Ammon's horn (tissue), 1 donor: ENCODE data around the gene LRRC74A.

Source experiments
- DNase-seq: peaks from one replicate; pipeline ENCODE4 v3.0.0-alpha.2; 2016; ENCODE audit warnings: low spot score

The LRRC74A gene

DNA sequence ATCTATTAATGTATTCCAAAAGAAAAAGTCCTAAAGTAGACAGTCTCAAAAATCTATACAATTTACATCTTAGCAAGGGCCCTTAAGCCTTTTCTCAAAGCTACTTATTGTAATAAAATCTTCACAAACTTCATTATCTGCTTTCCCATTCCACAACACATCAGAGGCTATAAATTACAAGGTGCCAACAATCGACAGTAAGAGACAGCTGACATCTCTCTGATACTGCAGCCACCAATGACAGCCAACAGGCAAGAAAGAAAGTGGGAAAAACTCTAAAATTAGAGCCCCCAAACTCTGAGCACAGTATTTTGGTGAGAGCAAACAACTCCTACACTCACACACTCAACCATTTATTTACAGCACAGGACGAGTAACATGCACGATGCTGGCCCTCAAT is 15.7 kb upstream of the LRRC74A start:
- DNase-seq = no peak

GRCh38 chr14:76810953-76811400 is 15.2 kb upstream of the LRRC74A start:
- DNase-seq = peak; percentile 84

DNA sequence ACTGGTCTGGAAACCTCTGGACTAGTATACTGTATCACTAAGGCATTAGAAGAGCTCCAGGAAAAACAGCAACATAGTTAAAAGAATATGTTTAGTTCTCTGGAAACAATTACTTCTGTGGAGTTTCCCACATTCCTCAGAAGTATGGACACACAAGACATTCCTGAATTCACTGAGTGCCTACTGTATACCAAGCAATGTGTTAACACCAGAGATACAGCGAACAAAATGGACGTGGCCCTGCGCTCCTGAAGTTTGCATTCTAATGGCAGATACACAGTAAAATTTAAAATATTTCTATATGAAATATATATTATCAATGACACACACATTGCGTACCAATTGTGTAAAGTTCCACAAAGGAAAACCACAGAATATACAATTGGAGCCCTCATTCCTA is 14.6 kb upstream of the LRRC74A start:
- no peak for DNase-seq

DNA sequence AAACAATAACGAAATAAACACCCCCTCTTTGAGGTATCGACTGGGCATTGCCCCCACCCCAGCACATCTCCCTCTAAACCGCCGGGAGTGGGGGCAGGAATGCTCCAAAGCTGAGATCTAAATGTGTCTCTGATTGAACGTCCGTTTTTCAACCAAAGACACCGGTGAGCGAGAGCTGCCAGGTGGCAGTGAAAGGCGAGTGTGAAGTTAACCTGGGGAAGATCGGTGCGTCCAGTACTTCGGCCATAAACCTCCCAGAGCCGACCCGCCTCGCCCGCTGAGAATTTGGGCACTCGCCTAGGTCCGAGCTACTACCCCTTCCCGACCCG is 14.2 kb upstream of the LRRC74A start:
- no peak for DNase-seq

DNA sequence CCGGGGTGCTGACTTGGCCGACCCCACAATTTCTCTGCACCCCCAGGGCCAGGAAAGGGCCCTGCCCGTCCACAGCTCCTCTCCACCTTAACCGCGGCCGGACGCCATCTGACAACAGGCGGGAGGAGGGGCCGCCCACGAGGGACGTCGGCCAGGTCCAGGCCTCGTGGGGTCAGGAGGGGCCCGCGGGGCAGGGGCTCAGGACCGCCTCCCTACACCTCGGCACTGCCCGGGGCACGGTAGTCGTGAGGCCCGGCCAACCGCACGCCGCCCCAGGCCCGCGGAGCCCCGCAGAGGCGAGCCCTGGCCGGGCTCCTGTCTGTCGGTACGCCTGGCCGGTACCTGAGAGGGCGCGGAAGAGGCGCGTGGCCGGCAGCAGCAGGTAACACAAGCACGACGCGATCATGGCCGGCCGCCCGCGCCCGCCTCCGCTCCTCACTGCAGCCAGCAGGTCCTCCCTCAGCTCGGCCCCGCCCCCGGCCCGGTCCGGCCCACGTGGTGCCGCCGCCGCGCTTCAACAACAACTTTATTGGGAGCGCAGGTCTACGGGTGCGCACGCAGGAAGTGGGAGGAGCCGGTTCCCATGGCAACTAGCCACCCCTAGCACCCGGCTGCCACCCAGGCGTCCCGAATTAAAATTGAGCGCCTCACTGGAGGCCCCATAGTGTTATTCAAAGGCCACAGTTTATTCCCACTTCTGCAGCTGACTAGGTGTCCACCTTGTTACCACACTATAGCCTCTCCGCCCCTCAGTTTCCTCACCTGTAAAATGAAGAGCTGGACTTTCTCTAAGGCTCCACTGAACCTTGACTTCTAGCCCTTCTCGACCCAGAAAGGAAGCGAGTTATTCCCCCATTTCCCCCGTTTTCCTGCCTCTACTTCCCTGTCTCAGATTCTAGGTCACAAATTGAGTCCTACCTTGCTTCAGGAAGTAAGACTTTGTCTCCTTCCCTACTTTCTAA is 13.5 kb upstream of the LRRC74A start, which contains the start of gene ANGEL1:
TSS of gene ANGEL1 (minus strand) at position 461 of the 962 bp plus-strand sequence. CDS start at position 406, 55 bp downstream.
- peak; percentile 95 for DNase-seq

DNA sequence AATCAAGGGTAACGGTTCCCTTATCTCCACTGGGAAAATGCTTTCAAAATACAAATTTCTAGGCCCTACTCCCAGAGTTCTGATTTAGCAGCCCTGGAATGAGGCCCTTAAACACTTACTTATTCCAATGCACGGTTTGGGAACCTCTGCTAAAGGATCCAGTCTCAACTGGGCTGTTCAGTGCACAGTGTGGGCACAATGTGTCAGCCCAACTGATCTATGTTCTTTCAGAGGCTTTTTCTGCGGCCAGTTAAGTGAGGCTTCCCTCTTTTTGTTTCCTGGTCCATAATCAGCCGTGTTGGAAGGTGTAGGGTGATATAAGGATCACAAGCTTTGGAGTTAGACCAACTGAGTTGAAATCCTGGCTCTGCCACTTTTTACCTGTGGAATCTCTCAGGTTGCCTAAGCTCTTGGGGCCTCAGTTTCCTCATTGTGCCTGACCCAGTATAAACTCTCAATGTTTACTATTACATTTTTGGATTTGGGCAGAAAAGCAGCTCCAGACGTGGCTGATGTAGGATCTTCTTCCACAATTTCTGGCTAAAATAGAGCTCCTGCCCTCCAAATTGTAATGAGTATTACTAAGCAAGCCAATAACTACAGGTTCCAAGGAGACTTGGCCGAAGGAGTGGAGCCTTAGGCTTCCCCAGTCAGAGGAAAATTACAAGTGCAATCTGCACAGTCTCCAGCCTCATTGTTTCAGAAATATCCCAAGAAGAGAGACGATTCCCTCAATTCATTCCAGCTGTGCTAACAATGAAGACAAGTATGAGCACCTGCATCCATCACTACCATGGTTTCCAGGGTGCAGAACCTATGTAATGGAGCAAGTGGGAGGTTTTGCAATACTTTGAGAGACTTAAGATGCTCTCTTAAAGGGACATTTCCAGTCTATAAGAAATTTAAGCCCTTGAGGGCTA is 11.2 kb upstream of the LRRC74A start:
- no peak for DNase-seq

- no peak for DNase-seq
These were observed 5.5 kb upstream of the LRRC74A start for GRCh38 chr14:76820700-76821099.

GRCh38 chr14:76827696-76828296 is 1.6 kb downstream of the LRRC74A start:
- peak; percentile 34 for DNase-seq

DNA sequence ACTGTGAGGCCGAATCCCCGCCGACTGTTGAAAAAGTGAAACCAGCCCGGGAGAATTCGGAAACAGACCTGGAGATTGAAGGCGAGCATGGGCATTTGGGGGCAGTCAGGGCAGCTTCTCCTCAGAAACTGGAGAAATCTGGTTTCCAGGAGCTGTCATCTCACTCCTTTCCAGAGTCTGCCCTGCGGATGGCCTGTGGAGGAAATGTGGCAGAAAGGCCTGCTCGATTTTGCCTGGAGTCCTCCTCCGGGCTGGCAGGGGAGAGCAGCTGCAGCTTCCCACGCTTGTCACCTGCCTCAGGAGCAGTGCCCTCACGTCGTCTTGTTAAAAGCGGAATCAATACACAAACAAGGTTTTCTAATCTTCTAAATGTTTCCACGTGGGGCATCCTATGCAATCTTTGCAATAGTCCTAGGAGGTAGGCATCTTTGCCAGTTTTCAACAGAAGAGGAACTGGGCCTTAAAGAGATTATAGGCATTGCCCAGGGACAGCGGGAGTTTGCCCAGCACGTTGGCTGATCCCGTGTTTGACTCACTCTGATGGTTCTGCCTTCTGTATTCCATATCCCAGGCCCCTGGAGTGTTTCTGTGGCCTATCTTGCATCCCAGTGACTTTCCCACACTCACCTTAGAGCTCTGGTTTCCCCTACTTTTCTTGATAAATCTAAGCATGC is 2.3 kb downstream of the LRRC74A start:
- no peak for DNase-seq

DNA sequence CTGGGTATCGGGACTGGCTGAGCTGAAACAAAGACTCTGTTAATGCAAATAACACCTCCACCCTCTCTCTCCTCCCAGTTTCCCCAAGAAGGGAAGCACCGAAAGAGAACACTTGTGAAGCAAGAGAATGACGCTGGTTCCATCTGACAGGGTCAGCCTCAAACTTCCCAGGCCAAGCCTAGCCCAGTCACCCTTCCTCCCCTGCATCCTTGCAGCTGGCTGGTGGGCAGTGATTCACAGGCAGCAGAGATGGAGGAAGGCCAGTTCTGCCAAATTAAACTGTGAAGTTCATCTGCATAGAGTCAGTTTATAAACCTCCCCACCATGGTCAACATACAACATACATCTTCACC is 2.8 kb downstream of the LRRC74A start:
- DNase-seq = peak; percentile 46

DNA sequence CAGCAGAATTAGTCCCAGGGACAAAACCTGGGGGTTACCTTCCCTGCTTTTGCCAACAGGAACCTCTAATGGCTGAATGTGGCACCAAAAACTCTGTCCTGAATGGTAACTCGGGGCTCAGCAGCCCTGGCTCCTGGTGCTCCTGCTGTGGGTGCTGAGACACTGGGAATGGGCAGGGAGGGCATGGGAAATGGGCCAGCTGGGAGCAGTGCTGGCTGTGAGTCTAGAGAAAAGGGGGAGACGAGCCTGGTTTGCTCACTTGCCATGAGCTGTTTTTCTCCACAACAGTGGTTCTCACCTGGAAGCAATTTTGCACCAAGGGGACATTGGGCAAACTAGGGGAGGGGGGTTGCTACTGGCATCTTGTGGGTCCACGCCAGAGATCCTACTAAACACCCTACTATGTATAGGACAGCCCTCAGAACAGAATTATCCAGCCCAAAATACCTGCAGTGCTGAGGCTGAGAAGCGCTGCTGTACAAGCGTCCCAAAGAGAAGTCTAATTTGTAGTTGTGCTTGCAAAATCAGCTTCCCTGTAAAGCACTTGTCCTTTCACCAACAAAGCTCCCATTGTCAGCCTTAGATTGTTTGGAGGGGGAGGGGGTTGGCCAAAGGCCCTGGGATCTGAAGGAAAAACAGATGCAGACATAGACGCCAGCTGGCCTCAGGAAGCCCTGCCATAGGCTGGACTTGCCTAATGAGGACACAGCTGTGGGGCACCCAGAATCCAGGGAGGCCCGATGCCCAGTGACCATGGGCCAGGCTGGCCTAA is 3.6 kb downstream of the LRRC74A start:
- peak; percentile 95 for DNase-seq

DNA sequence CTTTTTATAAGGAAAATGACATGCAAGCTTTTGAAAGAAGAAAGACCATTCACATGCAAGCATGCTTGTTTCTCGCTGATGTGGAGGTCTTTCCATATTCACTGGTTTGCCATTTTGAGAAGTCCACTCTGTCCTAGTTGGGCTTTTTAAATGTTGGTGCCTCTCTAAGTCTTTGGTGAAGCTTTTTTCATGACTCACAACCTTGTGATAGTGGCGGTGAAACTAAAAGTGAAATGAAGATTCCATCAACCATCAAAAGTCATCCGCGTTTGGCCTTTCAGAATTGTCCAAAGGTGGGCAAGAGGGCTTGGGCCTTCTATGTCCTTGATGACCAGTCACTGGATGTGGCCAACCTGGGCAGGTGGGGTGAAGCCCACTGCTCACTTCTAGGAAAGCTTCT is 4.3 kb downstream of the LRRC74A start:
- DNase-seq = no peak

DNA sequence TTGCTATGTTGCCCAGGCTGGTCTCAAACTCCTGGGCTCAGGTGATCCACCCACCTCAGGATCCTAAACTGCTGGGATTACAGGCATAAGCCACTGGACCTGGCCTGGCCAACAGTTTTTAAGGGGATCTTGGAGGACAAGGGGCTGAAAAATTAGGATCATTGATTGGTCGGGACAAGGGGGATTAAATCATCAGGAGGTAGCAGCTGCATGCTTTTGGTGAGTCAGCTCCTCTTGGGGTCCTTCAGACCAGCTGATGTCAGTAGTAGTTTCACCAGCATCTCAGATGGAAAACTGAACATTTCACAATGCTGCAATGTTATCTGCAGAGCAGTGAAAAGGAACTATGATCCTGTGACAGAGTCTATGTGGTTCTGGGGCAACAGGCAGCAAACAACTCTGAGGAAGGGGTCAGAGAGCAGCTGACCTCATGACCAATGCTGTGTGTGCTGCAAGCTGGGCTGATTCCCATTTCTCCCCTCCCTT is 6.3 kb downstream of the LRRC74A start:
- peak; percentile 49 for DNase-seq

DNA sequence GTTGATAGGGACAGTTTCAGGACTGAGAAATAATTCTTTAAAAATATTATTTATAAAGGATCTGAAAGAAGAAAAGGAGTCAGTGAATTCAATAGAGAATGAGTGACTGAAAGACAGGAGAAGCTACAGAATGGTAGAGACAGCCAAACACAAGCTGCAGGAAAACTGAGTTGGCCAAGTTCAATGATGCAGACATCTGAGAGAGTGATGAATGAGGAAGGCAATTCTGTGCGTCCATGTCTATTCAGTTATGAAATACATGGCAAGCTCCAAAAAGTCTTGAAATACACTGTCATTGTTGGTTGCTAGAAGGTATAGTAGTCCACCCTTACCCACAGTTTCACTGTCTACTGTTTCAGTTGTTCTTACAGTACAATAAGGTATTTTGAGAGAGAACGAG is 6.8 kb downstream of the LRRC74A start:
- DNase-seq = no peak

- DNase-seq = no peak
These were observed 8.0 kb downstream of the LRRC74A start for GRCh38 chr14:76834241-76834661.

DNA sequence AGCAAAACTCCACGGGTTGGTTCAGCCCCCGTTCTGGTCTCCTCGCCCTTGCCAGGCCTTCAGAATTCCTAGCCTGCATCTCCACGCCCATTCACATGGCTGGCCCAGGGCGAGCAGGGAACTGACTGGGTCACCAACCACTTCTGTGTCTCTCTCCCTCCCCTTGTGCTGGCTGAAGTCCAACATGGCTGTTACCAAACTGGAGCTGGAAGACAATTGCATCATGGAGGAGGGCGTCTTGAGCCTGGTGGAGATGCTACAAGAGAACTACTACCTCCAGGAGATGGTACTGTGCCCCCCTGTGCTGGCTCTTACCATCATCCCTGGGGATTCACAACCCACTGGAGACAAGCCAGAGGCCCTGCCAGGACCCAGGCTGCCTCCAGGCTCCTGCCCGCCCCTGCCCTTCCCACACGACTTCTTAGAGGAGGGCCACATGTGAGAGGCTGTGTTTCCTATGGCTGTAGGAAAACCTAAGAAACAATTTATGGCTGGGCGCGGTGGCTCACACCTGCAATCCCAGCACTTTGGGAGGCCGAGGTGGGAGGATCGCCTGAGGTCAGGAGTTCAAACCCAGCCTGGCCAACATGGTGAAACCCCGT is 9.9 kb downstream of the LRRC74A start:
- peak; percentile 53 for DNase-seq

- no peak for DNase-seq
These were observed 11.3 kb downstream of the LRRC74A start for GRCh38 chr14:76837524-76837923.

- no peak for DNase-seq
These were observed 16.2 kb downstream of the LRRC74A start for GRCh38 chr14:76842414-76842813.

- peak; percentile 69 for DNase-seq
These were observed 18.0 kb downstream of the LRRC74A start for GRCh38 chr14:76844223-76844622.

GRCh38 chr14:76846331-76847047 is 20.3 kb downstream of the LRRC74A start:
- no peak for DNase-seq
